Kidney (tissue), 14 donors: ENCODE results near the gene MAP4K1. TPM values are rescaled to one million over a fixed set of nuclear protein-coding genes. Genes with fewer than 3 reads are reported as not detected.

ENCODE experiments used
- DNase-seq, 5 donors: peaks; one replicate each; pipeline ENCODE4 v3.0.0-alpha.2; 2013 to 2020
- FAIRE-seq: peaks from 2 replicates; lab custom pipeline; 2012; peaks lifted over from hg19 to GRCh38; lab: Jason Lieb, UNC
- H3K27ac ChIP-seq, 2 donors: one replicate each; pipeline ENCODE4 v1.7.0; 2013; ENCODE audit warnings: low read depth in 2 of 2, low read length in 2 of 2, inconsistent platforms in 1 of 2
- H3K27me3 ChIP-seq: one replicate; pipeline ENCODE4 v1.7.1; 2013; ENCODE audit warnings: low read length, inconsistent platforms; ENCODE audit not compliant: control insufficient read depth, insufficient read depth
- H3K36me3 ChIP-seq, 3 donors: one replicate each; pipeline versions ENCODE4 v1.7.0 to v1.7.1; 2013; ENCODE audit warnings: low read length in 3 of 3, control low read depth in 1 of 3, inconsistent platforms in 1 of 3; ENCODE audit not compliant: insufficient read depth in 3 of 3, control insufficient read depth in 2 of 3
- H3K4me1 ChIP-seq, 3 donors: one replicate each; pipeline versions ENCODE4 v1.7.0 to v1.7.1; 2013; ENCODE audit warnings: low read length in 3 of 3, inconsistent platforms in 1 of 3, low read depth in 1 of 3; ENCODE audit not compliant: control insufficient read depth in 2 of 3, insufficient read depth in 2 of 3
- H3K4me3 ChIP-seq, 3 donors: one replicate each; pipeline versions ENCODE4 v1.7.0 to v1.8.1; 2013; ENCODE audit warnings: low read length in 3 of 3, control low read depth in 1 of 3, inconsistent platforms in 1 of 3
- H3K9ac ChIP-seq, 3 donors: one replicate each; pipeline versions ENCODE4 v1.7.0 to v1.7.1; 2013; ENCODE audit warnings: low read length in 3 of 3, control low read depth in 1 of 3, inconsistent platforms in 1 of 3
- H3K9me3 ChIP-seq, 3 donors: one replicate each; pipeline versions ENCODE4 v1.7.0 to v1.7.1; 2013; ENCODE audit warnings: low read length in 3 of 3, control low read depth in 1 of 3, inconsistent platforms in 1 of 3; ENCODE audit not compliant: control insufficient read depth in 2 of 3, insufficient read depth in 1 of 3
- CTCF ChIP-seq: IDR thresholded peaks from 3 replicates; pipeline ENCODE4 v1.5.1; 2012; ENCODE audit warnings: mild to moderate bottlenecking, moderate library complexity, borderline replicate concordance; ENCODE audit not compliant: insufficient read depth; ENCODE audit errors: extremely low read depth
- intact Hi-C: fragments of 100-400 bp; cut with DNase I; formaldehyde crosslinking; loops from one replicate; pipeline ENCODE4 v1.11.1; 2022
- polyA plus RNA-seq: library from polyadenylated mRNA; stranded (reverse); fragments of 350-450 nt; fragmentation: Illumina TruSeq; extraction: RNeasy Lipid Tissue Mini Kit (QIAGEN cat#74804); gene quantifications from one replicate; pipeline ENCODE4 v1.2.3, GENCODE V29; 2014; ENCODE audit warnings: low read depth, low replicate concordance; ENCODE audit not compliant: insufficient read depth
- total RNA-seq: library from RNA; stranded (reverse); fragmentation: NEBNext Ultra II Directional; extraction: Animal tissue kit (Norgen Biotek cat#: 25700); gene quantifications from one replicate; pipeline ENCODE4 v1.2.1, GENCODE V29; 2021
- donor health status: control.
- donor health status: control.
- donor health status: control.
- donor health status: control.
- donor health status: control.
- donor health status: DM: yes; HTN: yes; CAD: no.
- donor health status: Normal renal cell carcinoma (clear cell type).

Gene MAP4K1
- total and polyA plus RNA-seq, 2 donors from 2014 or later = 3.9 to 17.7 TPM

GRCh38 chr19:38592940-38593339, 24.8 kb downstream of the MAP4K1 start:
- no peaks in the 10 kb centered on the region for H3K9me3 ChIP-seq
- no peak for DNase-seq
- H3K9ac ChIP-seq = no peak overlapping the region
- TF ChIP-seq CTCF = no peak
- H3K4me1 ChIP-seq = no peaks in the 10 kb centered on the region
- H3K27ac ChIP-seq = no peak overlapping the region
- no peaks in the 10 kb centered on the region for H3K27me3 ChIP-seq
- H3K4me3 ChIP-seq = no peak overlapping the region
- intact Hi-C loops = no loop called here
- FAIRE-seq = no peak
- H3K36me3 ChIP-seq = no peaks in the 10 kb centered on the region

GRCh38 chr19:38588041-38588440, 29.7 kb downstream of the MAP4K1 start:
- no peaks in the 10 kb centered on the region for H3K9me3 ChIP-seq
- FAIRE-seq (no peak), DNase-seq (no peak)
- H3K4me1 ChIP-seq = no peaks in the 10 kb centered on the region
- intact Hi-C loops = no loop called here
- no peak overlapping the region for H3K4me3 ChIP-seq
- no peaks in the 10 kb centered on the region for H3K27me3 ChIP-seq
- no peak overlapping the region for H3K27ac ChIP-seq
- TF ChIP-seq CTCF = no peak
- H3K36me3 ChIP-seq = no peaks in the 10 kb centered on the region
- no peak overlapping the region for H3K9ac ChIP-seq

- H3K27me3 ChIP-seq = no peaks in the 10 kb centered on the region
- DNase-seq (no peak), FAIRE-seq (no peak)
- H3K4me3 ChIP-seq = no peak overlapping the region
- H3K9ac ChIP-seq = no peak overlapping the region
- H3K36me3 ChIP-seq = no peaks in the 10 kb centered on the region
- no peak for TF ChIP-seq CTCF
- no peaks in the 10 kb centered on the region for H3K4me1 ChIP-seq
- intact Hi-C loops = no loop called here
- no peak overlapping the region for H3K27ac ChIP-seq
- H3K9me3 ChIP-seq = no peaks in the 10 kb centered on the region
These were observed 30.2 kb downstream of the MAP4K1 start for GRCh38 chr19:38587562-38587961.

- FAIRE-seq (no peak), DNase-seq (no peak)
- H3K9ac ChIP-seq = no peak overlapping the region
- no peaks in the 10 kb centered on the region for H3K27me3 ChIP-seq
- no peak overlapping the region for H3K4me3 ChIP-seq
- no peak overlapping the region for H3K27ac ChIP-seq
- no peaks in the 10 kb centered on the region for H3K4me1 ChIP-seq
- H3K9me3 ChIP-seq = no peaks in the 10 kb centered on the region
- intact Hi-C loops = no loop called here
- no peaks in the 10 kb centered on the region for H3K36me3 ChIP-seq
- no peak for TF ChIP-seq CTCF
These were observed 33.8 kb downstream of the MAP4K1 start for GRCh38 chr19:38583985-38584305.
